Testis (tissue), 3 donors: Measurements from ENCODE around the gene JCAD. TPM values are rescaled to one million over a fixed set of nuclear protein-coding genes. Genes with fewer than 3 reads are reported as not detected.

ENCODE experiments used
- DNase-seq: peaks from one replicate; pipeline ENCODE4 v3.0.0-alpha.2; 2019
- H3K27ac ChIP-seq, 2 donors: fragments of 200-600 bp; sonication (generic); one replicate each; pipeline ENCODE4 v1.5.1; 2019
- H3K27me3 ChIP-seq: fragments of 200-600 bp; sonication (generic); one replicate; pipeline ENCODE4 v1.5.1; 2019
- H3K36me3 ChIP-seq: fragments of 200-600 bp; sonication (generic); one replicate; pipeline ENCODE4 v1.5.1; 2017; ENCODE audit warnings: low read depth; ENCODE audit errors: missing control alignments
- H3K4me1 ChIP-seq: fragments of 200-600 bp; sonication (generic); one replicate; pipeline ENCODE4 v1.5.1; 2019
- H3K4me3 ChIP-seq, 2 donors: fragments of 200-600 bp; sonication (generic); one replicate each; pipeline ENCODE4 v1.5.1; 2017 to 2019
- H3K9me3 ChIP-seq: fragments of 200-600 bp; sonication (generic); one replicate; pipeline ENCODE4 v1.5.1; 2017
- CTCF ChIP-seq, 3 experiments: fragments of 450-650 bp in 2 of 3; fragments of 200-600 bp in 1 of 3; sonication (generic) in 1 of 3; IDR thresholded peaks; one replicate each; pipeline ENCODE4 v1.5.1; 2016 to 2019; ENCODE audit warnings: antibody characterized with exemption in 3 of 3, mild to moderate bottlenecking in 2 of 3, moderate library complexity in 1 of 3
- POLR2A ChIP-seq: fragments of 450-650 bp; IDR thresholded peaks from one replicate; pipeline ENCODE4 v1.6.1; 2017; ENCODE audit warnings: antibody characterized with exemption, mild to moderate bottlenecking, moderate library complexity
- WGBS, 2 donors: methylation state at CpG; one replicate each; pipeline ENCODE4 v1.1.5; 2018; 5-methylcytosine and 5-hydroxymethylcytosine counted together
- intact Hi-C: fragments of 100-400 bp; cut with DNase I; formaldehyde crosslinking; loops from one replicate; pipeline ENCODE4 v1.15.1; 2023; ENCODE audit warnings: low total_unique reads
- polyA plus RNA-seq: library from polyadenylated mRNA; stranded (reverse); fragments of 350-450 nt; fragmentation: Illumina TruSeq; extraction: RNeasy Lipid Tissue Mini Kit (QIAGEN cat#74804); gene quantifications from one replicate; pipeline ENCODE4 v1.2.3, GENCODE V29; 2014; ENCODE audit warnings: low read depth, low replicate concordance; ENCODE audit not compliant: insufficient read depth
- total RNA-seq, 2 donors: library from RNA; depleted of rRNA; stranded (reverse); fragments of >200 nt; gene quantifications; one replicate each; pipeline ENCODE4 v1.2.3, GENCODE V29; 2016

Gene JCAD
- total and polyA plus RNA-seq, 3 donors from 2014 or later: 57.4 to 133 (median 109) TPM

- TF ChIP-seq CTCF (IDR thresholded peaks at IDR 0.05) (no peak), POLR2A (no peak)
- Histone ChIP-seq H3K4me3 (no peak overlapping the region), H3K27ac (no peak overlapping the region), H3K4me1 (peaks cover 4% of the 10 kb centered on the region), H3K27me3 (no peaks in the 10 kb centered on the region), H3K9me3 (no peaks in the 10 kb centered on the region), H3K36me3 (no peaks in the 10 kb centered on the region)
- no peak for DNase-seq
- intact Hi-C loops: no loop called here
- 91 to 97% methylated on average over 5 of the region's 5 CpGs for WGBS, 2 donors
Measured at GRCh38 chr10:30081182-30081581, 21.8 kb upstream of the JCAD start.

- TF ChIP-seq CTCF (IDR thresholded peaks at IDR 0.05) (no peak), POLR2A (no peak)
Measured at GRCh38 chr10:30080161-30080560, 20.8 kb upstream of the JCAD start.

GRCh38 chr10:30079408-30079807 lies 20.0 kb upstream of the JCAD start:
- Histone ChIP-seq H3K9me3 (no peaks in the 10 kb centered on the region), H3K4me3 (no peak overlapping the region), H3K4me1 (peaks cover 4% of the 10 kb centered on the region), H3K27me3 (no peaks in the 10 kb centered on the region), H3K27ac (no peak overlapping the region), H3K36me3 (no peaks in the 10 kb centered on the region)
- peak; percentile 70 for DNase-seq
- TF ChIP-seq CTCF (IDR thresholded peaks at IDR 0.05) (no peak), POLR2A (no peak)
- WGBS, 2 donors: 50 to 71% methylated on average over 1 of the region's 1 CpG
- intact Hi-C loops: no loop called here

More at GRCh38 chr10:30080161-30080560, 20.8 kb upstream of the JCAD start:
- intact Hi-C loops: no loop called here
- Histone ChIP-seq H3K9me3 (no peaks in the 10 kb centered on the region), H3K27me3 (no peaks in the 10 kb centered on the region), H3K4me1 (peaks cover 4% of the 10 kb centered on the region), H3K27ac (no peak overlapping the region), H3K36me3 (no peaks in the 10 kb centered on the region), H3K4me3 (no peak overlapping the region)
- DNase-seq: no peak
- WGBS, 2 donors: 88 to 95% methylated on average over 1 of the region's 1 CpG

GRCh38 chr10:30075481-30075880 lies 16.1 kb upstream of the JCAD start:
- 94% methylated on average over 6 of the region's 6 CpGs for WGBS, 2 donors
- no peaks in the 10 kb centered on the region for H3K36me3 ChIP-seq

More at GRCh38 chr10:30075481-30075880, 16.1 kb upstream of the JCAD start:
- no peaks in the 10 kb centered on the region for H3K9me3 ChIP-seq
- no peak for DNase-seq
- no peak for TF ChIP-seq CTCF (IDR thresholded peaks at IDR 0.05)
- no peak for TF ChIP-seq POLR2A
- intact Hi-C loops: no loop called here
- peaks cover 11% of the 10 kb centered on the region for H3K4me1 ChIP-seq
- H3K4me3 ChIP-seq: no peak overlapping the region
- no peak overlapping the region for H3K27ac ChIP-seq
- H3K27me3 ChIP-seq: no peaks in the 10 kb centered on the region
